Right lobe of liver (tissue), 4 donors: Measurements from ENCODE around the gene CAMKMT.

ENCODE experiments used
- POLR2A ChIP-seq: fragments of 450-650 bp; IDR thresholded peaks from one replicate; pipeline ENCODE4 v1.6.1; 2017; ENCODE audit warnings: antibody characterized with exemption, mild to moderate bottlenecking
- TF ChIP-seq, protein P1 (sequence below), 4 donors: fragments of 200-600 bp in 3 of 4; fragments of 450-650 bp in 1 of 4; IDR thresholded peaks; one replicate each; pipeline versions ENCODE4 v1.5.1 to v1.8.0; 2016 to 2022; ENCODE audit warnings: antibody characterized with exemption in 4 of 4, mild to moderate bottlenecking in 2 of 4
- donor health status: DM: no; HTN: no; CAD: no.
- donor health status: DM: no; HTN: no; CAD: no.
- donor health status: DM: no; HTN: yes; CAD: no.

DNA sequence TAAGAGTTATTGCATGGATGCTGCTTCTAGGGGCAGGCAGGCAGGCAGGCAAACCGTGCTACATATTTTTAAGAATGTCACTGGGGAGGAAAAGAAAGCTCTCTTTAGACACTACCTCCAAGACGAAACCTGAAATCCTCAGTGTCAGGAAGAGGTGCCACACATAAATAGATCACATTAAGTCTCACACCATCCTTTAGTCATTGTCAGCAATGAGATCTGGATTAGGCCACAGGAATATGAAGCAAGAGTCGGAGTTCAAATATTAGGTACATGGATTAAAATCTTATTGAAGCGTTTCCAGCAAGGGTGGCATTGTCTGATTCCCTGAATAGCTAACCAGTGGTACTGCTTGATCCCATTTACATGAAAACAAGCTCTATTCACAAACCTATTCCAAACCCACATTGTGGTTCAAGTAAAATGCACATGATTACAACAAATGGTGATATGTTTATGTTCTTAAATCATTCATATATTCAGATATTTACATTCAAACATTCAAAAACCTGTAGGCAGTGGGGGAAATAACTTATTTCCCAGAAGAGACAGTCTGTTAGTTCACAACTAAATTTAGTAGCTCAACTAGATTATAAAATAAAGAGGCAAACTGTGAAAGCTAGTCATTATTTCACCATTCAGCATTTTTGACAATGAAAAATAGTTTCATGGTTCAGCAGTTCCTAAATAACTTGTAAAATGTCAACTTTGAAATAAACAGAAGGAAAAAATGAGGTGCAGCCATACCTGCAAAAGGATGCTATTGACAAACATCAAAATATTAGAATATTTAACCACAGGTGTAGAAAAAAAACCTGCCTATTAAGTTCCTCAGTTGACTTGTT lies 384.4 kb downstream of the CAMKMT start:
- TF ChIP-seq, protein P1, sequence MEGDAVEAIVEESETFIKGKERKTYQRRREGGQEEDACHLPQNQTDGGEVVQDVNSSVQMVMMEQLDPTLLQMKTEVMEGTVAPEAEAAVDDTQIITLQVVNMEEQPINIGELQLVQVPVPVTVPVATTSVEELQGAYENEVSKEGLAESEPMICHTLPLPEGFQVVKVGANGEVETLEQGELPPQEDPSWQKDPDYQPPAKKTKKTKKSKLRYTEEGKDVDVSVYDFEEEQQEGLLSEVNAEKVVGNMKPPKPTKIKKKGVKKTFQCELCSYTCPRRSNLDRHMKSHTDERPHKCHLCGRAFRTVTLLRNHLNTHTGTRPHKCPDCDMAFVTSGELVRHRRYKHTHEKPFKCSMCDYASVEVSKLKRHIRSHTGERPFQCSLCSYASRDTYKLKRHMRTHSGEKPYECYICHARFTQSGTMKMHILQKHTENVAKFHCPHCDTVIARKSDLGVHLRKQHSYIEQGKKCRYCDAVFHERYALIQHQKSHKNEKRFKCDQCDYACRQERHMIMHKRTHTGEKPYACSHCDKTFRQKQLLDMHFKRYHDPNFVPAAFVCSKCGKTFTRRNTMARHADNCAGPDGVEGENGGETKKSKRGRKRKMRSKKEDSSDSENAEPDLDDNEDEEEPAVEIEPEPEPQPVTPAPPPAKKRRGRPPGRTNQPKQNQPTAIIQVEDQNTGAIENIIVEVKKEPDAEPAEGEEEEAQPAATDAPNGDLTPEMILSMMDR (IDR thresholded peaks at IDR 0.05) = no peak
- TF ChIP-seq POLR2A = no peak
